Activated T-cell treated with anti-CD3 and anti-CD28 coated beads, Interleukin-2, amount 50 U/mL, for 24 hours (primary cell): Measurements from ENCODE around the gene THEM5.

Experiments used
- DNase-seq: peaks from one replicate; pipeline ENCODE4 v3.0.0-alpha.2; 2020
- H3K27ac Mint-ChIP-seq: 2 replicates; pipeline ENCODE4 v1.8.0; 2020; ENCODE audit warnings: mild to moderate bottlenecking, mixed read lengths
- H3K27me3 Mint-ChIP-seq: 2 replicates; pipeline ENCODE4 v1.8.0; 2020; ENCODE audit warnings: mixed read lengths
- H3K36me3 Mint-ChIP-seq: 2 replicates; pipeline ENCODE4 v1.8.0; 2020; ENCODE audit warnings: low read depth, mixed read lengths
- H3K4me1 Mint-ChIP-seq: 2 replicates; pipeline ENCODE4 v1.8.0; 2020; ENCODE audit warnings: low read depth, mixed read lengths
- H3K4me3 Mint-ChIP-seq: 2 replicates; pipeline ENCODE4 v1.8.0; 2020; ENCODE audit warnings: mild to moderate bottlenecking, moderate library complexity, mixed read lengths
- H3K9me3 Mint-ChIP-seq: 2 replicates; pipeline ENCODE4 v1.8.0; 2020; ENCODE audit warnings: mixed read lengths

Gene THEM5

DNA sequence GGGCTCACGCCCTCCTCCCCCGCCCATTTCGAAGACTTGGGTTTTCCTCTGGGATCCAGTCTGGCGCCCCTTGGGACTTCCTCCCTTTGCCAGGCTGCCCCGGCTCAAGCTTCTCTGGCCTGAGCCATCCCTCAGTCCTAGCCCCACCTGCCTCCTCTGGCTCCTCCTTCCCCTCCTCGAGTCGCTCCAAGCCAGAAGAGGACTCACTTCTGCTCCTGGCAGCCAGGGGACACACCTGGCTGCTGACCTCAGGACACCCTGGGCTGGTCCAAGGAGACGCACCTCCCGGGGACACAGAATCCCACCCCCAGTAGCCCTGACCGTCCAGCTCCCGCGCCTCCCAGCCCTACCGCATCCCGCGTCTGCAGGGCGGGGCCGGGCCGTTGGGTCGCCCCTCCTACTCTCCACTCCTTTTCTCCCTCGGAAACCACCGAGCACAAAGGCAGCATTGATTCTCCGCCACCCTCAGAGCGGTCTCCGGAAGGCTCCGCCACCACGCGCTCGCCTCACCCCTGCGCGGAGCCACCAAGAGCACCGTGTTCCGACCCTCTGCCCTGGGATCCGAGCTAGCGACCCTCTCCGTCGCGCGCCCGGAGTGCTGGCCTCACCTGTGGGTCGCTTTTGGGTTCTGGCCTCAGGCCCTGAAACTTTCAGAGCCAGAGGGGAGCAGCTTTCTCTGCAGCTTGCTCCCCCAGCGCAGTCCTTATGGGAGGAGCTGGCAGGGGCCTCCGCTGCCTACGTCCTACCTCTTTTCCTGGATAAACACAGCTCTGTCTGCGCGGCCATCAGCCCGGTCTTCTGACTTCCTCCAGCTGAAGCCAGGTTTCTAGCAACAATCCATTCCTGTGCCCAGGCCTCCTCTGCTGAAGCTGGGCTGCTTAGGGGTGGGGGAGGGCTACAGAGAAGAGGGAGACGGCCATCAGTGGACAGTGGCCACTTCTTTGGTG lies 13.8 kb downstream of the THEM5 start, which contains the start of gene C2CD4D:
Gene C2CD4D, minus strand, starts transcription at position 364 of the 947 bp plus-strand sequence. CDS start 831 bp downstream, outside the sequence.
- H3K4me3 Mint-ChIP-seq: peak within 1 kb of the TSS; percentile 85
- peaks cover 42% of the 10 kb centered on the region for H3K36me3 Mint-ChIP-seq
- DNase-seq: peak; percentile 82
- H3K4me1 Mint-ChIP-seq: peaks cover 53% of the 10 kb centered on the region
- H3K27ac Mint-ChIP-seq: peak within 1 kb of the TSS; percentile 84
- no peaks in the 10 kb centered on the region for H3K9me3 Mint-ChIP-seq
- no peaks in the 10 kb centered on the region for H3K27me3 Mint-ChIP-seq

DNA sequence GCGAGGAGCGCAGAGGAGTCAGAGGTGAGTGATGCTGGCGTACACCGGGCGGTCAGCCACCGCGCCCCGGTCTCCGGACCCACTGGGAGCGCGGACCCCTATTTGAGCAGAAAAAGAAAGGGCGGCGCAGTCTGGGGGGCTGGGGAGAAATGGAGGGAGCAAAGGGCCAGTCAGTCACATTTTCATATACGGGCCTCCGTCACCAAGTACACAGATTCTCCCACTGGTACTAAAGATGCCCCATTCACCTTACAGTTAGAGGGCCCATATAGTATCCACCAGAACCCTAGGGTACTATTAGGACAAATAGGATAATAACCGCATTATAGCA lies 14.5 kb downstream of the THEM5 start:
- Mint-ChIP-seq H3K9me3 (no peaks in the 10 kb centered on the region), H3K27ac (peak overlapping the region; percentile 84), H3K27me3 (no peaks in the 10 kb centered on the region), H3K36me3 (peaks cover 39% of the 10 kb centered on the region), H3K4me1 (peaks cover 60% of the 10 kb centered on the region), H3K4me3 (peak overlapping the region; percentile 85)
- no peak for DNase-seq

GRCh38 chr1:151838222-151839081 lies 15.1 kb downstream of the THEM5 start:
- Mint-ChIP-seq H3K27ac (peak overlapping the region; percentile 84), H3K9me3 (no peaks in the 10 kb centered on the region), H3K4me3 (peak overlapping the region; percentile 85), H3K4me1 (peaks cover 66% of the 10 kb centered on the region), H3K36me3 (peaks cover 37% of the 10 kb centered on the region), H3K27me3 (no peaks in the 10 kb centered on the region)
- peak; percentile 72 for DNase-seq

- H3K4me1 Mint-ChIP-seq: peaks cover 70% of the 10 kb centered on the region
- H3K4me3 Mint-ChIP-seq: peak overlapping the region; percentile 81
- H3K27me3 Mint-ChIP-seq: no peaks in the 10 kb centered on the region
- no peak for DNase-seq
- H3K27ac Mint-ChIP-seq: peak overlapping the region; percentile 93
- H3K36me3 Mint-ChIP-seq: peaks cover 32% of the 10 kb centered on the region
- no peaks in the 10 kb centered on the region for H3K9me3 Mint-ChIP-seq
Measured at GRCh38 chr1:151837884-151838221, 15.7 kb downstream of the THEM5 start.

DNA sequence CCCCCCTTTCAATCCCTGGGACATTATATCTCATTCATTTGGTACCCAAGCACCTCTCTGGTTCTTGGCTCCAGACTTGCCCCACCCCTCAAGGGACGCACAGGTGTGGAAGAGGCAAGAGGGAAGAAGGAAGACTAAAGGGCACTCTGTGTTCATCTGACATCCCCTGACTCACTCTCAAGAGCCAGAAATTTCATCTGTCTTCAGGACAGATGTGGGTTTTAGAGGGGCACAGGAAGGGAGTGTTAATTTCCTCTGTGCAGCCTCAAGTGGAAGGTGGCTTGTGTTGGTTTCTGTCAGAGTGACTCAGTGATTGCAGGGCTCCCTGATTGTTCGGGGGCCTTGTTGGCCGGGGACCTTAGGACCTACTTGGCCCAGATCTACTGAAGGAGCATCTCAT lies 16.3 kb downstream of the THEM5 start:
- Mint-ChIP-seq H3K4me3 (peak overlapping the region; percentile 81), H3K36me3 (peaks cover 28% of the 10 kb centered on the region), H3K27me3 (no peaks in the 10 kb centered on the region), H3K9me3 (no peaks in the 10 kb centered on the region), H3K4me1 (peaks cover 77% of the 10 kb centered on the region), H3K27ac (peak overlapping the region; percentile 93)
- DNase-seq: peak; percentile 49

DNA sequence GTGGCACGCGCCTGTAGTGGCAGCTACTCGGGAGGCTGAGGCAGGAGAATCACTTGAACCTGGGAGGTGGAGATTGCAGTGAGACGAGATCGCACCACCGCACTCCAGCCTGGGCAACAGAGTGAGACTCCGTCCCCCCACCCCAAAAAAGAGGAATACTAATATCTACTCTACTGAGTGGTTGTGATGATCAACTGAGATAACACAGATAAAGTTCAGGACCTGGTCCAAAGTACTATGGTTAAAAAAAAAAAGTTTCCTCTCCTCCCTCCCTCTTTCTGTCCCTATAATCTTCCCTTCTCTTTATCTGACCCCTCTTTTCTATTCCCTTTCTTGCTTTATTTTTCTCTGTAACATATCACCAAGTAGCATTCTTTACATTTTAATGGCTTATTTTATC lies 17.9 kb downstream of the THEM5 start:
- Mint-ChIP-seq H3K4me3 (no peak overlapping the region), H3K36me3 (peaks cover 14% of the 10 kb centered on the region), H3K27ac (peak overlapping the region; percentile 80), H3K9me3 (no peaks in the 10 kb centered on the region), H3K27me3 (no peaks in the 10 kb centered on the region), H3K4me1 (peaks cover 75% of the 10 kb centered on the region)
- DNase-seq: no peak

- Mint-ChIP-seq H3K27ac (no peak overlapping the region), H3K9me3 (no peaks in the 10 kb centered on the region), H3K4me1 (peaks cover 75% of the 10 kb centered on the region), H3K27me3 (no peaks in the 10 kb centered on the region), H3K4me3 (no peak overlapping the region), H3K36me3 (peaks cover 3% of the 10 kb centered on the region)
- DNase-seq: no peak
Measured at GRCh38 chr1:151834239-151834638, 19.3 kb downstream of the THEM5 start.

GRCh38 chr1:151833172-151833900 lies 20.2 kb downstream of the THEM5 start:
- no peak overlapping the region for H3K4me3 Mint-ChIP-seq
- DNase-seq: no peak
- no peaks in the 10 kb centered on the region for H3K36me3 Mint-ChIP-seq
- H3K9me3 Mint-ChIP-seq: no peaks in the 10 kb centered on the region
- peaks cover 80% of the 10 kb centered on the region for H3K4me1 Mint-ChIP-seq
- H3K27ac Mint-ChIP-seq: no peak overlapping the region
- H3K27me3 Mint-ChIP-seq: no peaks in the 10 kb centered on the region

GRCh38 chr1:151832318-151832980 lies 21.1 kb downstream of the THEM5 start:
- Mint-ChIP-seq H3K4me1 (peaks cover 84% of the 10 kb centered on the region), H3K27me3 (no peaks in the 10 kb centered on the region), H3K27ac (no peak overlapping the region), H3K36me3 (no peaks in the 10 kb centered on the region), H3K9me3 (no peaks in the 10 kb centered on the region), H3K4me3 (no peak overlapping the region)
- no peak for DNase-seq

DNA sequence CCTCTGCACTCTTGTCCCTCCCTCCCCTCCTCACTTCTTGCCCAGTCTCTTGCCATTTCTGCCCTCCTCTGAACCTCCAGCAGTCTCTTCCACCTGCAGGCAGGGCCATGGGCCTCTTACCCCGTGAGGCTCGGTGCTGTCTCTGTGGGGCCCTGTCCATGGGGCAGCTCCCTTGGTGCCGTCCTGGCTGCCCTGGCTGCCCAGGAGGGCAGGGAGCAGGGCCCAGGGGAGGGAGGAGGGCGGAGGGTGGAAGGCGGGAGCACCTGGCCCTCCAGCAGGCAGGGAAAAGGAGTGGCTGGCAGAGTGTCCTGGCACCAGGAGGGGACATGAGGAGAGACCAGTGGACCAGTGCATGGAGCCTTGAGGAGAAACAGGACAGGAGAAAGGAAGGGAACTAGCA lies 21.9 kb downstream of the THEM5 start, which contains the start of gene RORC:
Gene RORC, minus strand, starts transcription at position 198 of the 400 bp plus-strand sequence. Its CDS starts 38 bp downstream, at position 160.
- Mint-ChIP-seq H3K27ac (peak within 1 kb of the TSS; percentile 61), H3K36me3 (no peaks in the 10 kb centered on the region), H3K9me3 (no peaks in the 10 kb centered on the region), H3K27me3 (no peaks in the 10 kb centered on the region), H3K4me3 (peak within 1 kb of the TSS; percentile 43), H3K4me1 (peaks cover 81% of the 10 kb centered on the region)
- DNase-seq: no peak

GRCh38 chr1:151831256-151831591 lies 22.3 kb downstream of the THEM5 start:
- no peak for DNase-seq
- no peaks in the 10 kb centered on the region for H3K9me3 Mint-ChIP-seq
- H3K36me3 Mint-ChIP-seq: no peaks in the 10 kb centered on the region
- no peaks in the 10 kb centered on the region for H3K27me3 Mint-ChIP-seq
- H3K4me1 Mint-ChIP-seq: peaks cover 81% of the 10 kb centered on the region
- H3K27ac Mint-ChIP-seq: peak overlapping the region; percentile 61
- H3K4me3 Mint-ChIP-seq: peak overlapping the region; percentile 43

GRCh38 chr1:151830055-151830454 lies 23.5 kb downstream of the THEM5 start:
- H3K4me3 Mint-ChIP-seq: no peak overlapping the region
- H3K4me1 Mint-ChIP-seq: peaks cover 86% of the 10 kb centered on the region
- H3K27ac Mint-ChIP-seq: peak overlapping the region; percentile 51
- DNase-seq: no peak
- no peaks in the 10 kb centered on the region for H3K27me3 Mint-ChIP-seq
- no peaks in the 10 kb centered on the region for H3K9me3 Mint-ChIP-seq
- H3K36me3 Mint-ChIP-seq: no peaks in the 10 kb centered on the region

GRCh38 chr1:151829352-151830046 lies 24.0 kb downstream of the THEM5 start:
- H3K27ac Mint-ChIP-seq: peak overlapping the region; percentile 53
- H3K9me3 Mint-ChIP-seq: no peaks in the 10 kb centered on the region
- H3K36me3 Mint-ChIP-seq: no peaks in the 10 kb centered on the region
- no peaks in the 10 kb centered on the region for H3K27me3 Mint-ChIP-seq
- H3K4me3 Mint-ChIP-seq: peak overlapping the region; percentile 23
- DNase-seq: no peak
- H3K4me1 Mint-ChIP-seq: peaks cover 84% of the 10 kb centered on the region
